ENCODE measurements around the gene PEPD.

- TF ChIP-seq CTCF (IDR thresholded peaks at IDR 0.05; ENCODE audit: poor library complexity, severe bottlenecking) (no peak), EZH2 (IDR thresholded peaks at IDR 0.05; ENCODE audit: borderline replicate concordance, insufficient read depth, low read length, poor library complexity, severe bottlenecking) (no peak), SMC3 (conservative IDR thresholded peaks at IDR 0.05; ENCODE audit: poor library complexity) (no peak), EP300 (conservative IDR thresholded peaks at IDR 0.05; ENCODE audit: poor library complexity, severe bottlenecking) (no peak)
- TF ChIP-seq, protein P1, sequence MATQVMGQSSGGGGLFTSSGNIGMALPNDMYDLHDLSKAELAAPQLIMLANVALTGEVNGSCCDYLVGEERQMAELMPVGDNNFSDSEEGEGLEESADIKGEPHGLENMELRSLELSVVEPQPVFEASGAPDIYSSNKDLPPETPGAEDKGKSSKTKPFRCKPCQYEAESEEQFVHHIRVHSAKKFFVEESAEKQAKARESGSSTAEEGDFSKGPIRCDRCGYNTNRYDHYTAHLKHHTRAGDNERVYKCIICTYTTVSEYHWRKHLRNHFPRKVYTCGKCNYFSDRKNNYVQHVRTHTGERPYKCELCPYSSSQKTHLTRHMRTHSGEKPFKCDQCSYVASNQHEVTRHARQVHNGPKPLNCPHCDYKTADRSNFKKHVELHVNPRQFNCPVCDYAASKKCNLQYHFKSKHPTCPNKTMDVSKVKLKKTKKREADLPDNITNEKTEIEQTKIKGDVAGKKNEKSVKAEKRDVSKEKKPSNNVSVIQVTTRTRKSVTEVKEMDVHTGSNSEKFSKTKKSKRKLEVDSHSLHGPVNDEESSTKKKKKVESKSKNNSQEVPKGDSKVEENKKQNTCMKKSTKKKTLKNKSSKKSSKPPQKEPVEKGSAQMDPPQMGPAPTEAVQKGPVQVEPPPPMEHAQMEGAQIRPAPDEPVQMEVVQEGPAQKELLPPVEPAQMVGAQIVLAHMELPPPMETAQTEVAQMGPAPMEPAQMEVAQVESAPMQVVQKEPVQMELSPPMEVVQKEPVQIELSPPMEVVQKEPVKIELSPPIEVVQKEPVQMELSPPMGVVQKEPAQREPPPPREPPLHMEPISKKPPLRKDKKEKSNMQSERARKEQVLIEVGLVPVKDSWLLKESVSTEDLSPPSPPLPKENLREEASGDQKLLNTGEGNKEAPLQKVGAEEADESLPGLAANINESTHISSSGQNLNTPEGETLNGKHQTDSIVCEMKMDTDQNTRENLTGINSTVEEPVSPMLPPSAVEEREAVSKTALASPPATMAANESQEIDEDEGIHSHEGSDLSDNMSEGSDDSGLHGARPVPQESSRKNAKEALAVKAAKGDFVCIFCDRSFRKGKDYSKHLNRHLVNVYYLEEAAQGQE (IDR thresholded peaks at IDR 0.05; ENCODE audit: borderline replicate concordance) = no peak
Observed at GRCh38 chr19:33500991-33501390, 20.6 kb downstream of the PEPD start.
